OCI-LY7 (cell line): ENCODE measurements around the gene ALPG. TPM values are rescaled to one million over a fixed set of nuclear protein-coding genes. Genes with fewer than 3 reads are reported as not detected.

Source experiments
- BruUV-seq: library from RNA; stranded (reverse); fragments of 400-500 nt; replicated peaks from 2 replicates; lab custom pipeline; 2021; lab: Mats Ljungman, UMichigan
- CTCF ChIA-PET: fragments of 300-600 bp; sonication (Branson Sonifier 250); formaldehyde crosslinking; loops from one replicate; lab custom pipeline; 2022; ENCODE audit warnings: antibody characterized with exemption; ENCODE audit not compliant: unreplicated experiment; lab: Charles Lee
- POLR2A ChIA-PET: fragments of 300-600 bp; sonication (Branson Sonifier 250); formaldehyde crosslinking; loops from one replicate; lab custom pipeline; 2022; ENCODE audit warnings: antibody characterized with exemption; lab: Charles Lee
- DNase-seq: peaks from one replicate; pipeline ENCODE4 v3.0.0-alpha.2; 2015; ENCODE audit warnings: low spot score
- H2AFZ ChIP-seq: fragments of 200-600 bp; sonication (generic), shearing (Covaris generic); 2 replicates; pipeline ENCODE4 v1.6.1; 2014; ENCODE audit warnings: mild to moderate bottlenecking, antibody characterized with exemption, low read length, moderate library complexity
- H3K27ac ChIP-seq: fragments of 200-600 bp; sonication (generic); 2 replicates; pipeline ENCODE4 v1.5.1; 2014; ENCODE audit warnings: mixed run types, low read depth, mild to moderate bottlenecking, moderate library complexity, low read length, inconsistent platforms; ENCODE audit not compliant: poor library complexity, severe bottlenecking
- H3K36me3 ChIP-seq: fragments of 200-600 bp; sonication (generic); 2 replicates; pipeline ENCODE4 v1.6.1; 2014; ENCODE audit warnings: mild to moderate bottlenecking, antibody characterized with exemption, low read length, moderate library complexity, mixed read lengths; ENCODE audit not compliant: insufficient read depth
- H3K4me1 ChIP-seq: fragments of 200-600 bp; sonication (generic); 2 replicates; pipeline ENCODE4 v1.5.1; 2014; ENCODE audit warnings: mild to moderate bottlenecking, low read length; ENCODE audit not compliant: insufficient read depth, poor library complexity, severe bottlenecking
- H3K4me2 ChIP-seq: fragments of 200-600 bp; sonication (generic); 2 replicates; pipeline ENCODE4 v1.6.1; 2014; ENCODE audit warnings: mild to moderate bottlenecking, low read length
- H3K4me3 ChIP-seq: fragments of 200-600 bp; sonication (generic); 2 replicates; pipeline ENCODE4 v1.5.1; 2014; ENCODE audit warnings: mild to moderate bottlenecking, low read depth, low read length; ENCODE audit not compliant: poor library complexity, severe bottlenecking
- H3K79me2 ChIP-seq: fragments of 200-600 bp; sonication (generic); 2 replicates; pipeline ENCODE4 v1.6.1; 2016; ENCODE audit warnings: low read depth, mild to moderate bottlenecking, low read length, moderate library complexity, mixed read lengths; ENCODE audit not compliant: insufficient read depth
- H3K9me2 ChIP-seq: fragments of 200-600 bp; sonication (generic); 2 replicates; pipeline ENCODE4 v1.6.1; 2016; ENCODE audit warnings: mild to moderate bottlenecking, low read length, mixed read lengths; ENCODE audit not compliant: insufficient read depth
- H3K9me3 ChIP-seq: fragments of 200-600 bp; sonication (generic); 2 replicates; pipeline ENCODE4 v1.6.1; 2014; ENCODE audit warnings: mild to moderate bottlenecking, mixed run types, low read length, mixed read lengths
- H4K20me1 ChIP-seq: fragments of 200-600 bp; sonication (generic); 2 replicates; pipeline ENCODE4 v1.6.1; 2014; ENCODE audit warnings: mild to moderate bottlenecking, antibody characterized with exemption, low read length, moderate library complexity, mixed read lengths; ENCODE audit not compliant: insufficient read depth
- CTCF ChIP-seq: fragments of 200-600 bp; sonication (generic); conservative IDR thresholded peaks from 2 replicates; pipeline ENCODE4 v1.5.1; 2014; ENCODE audit warnings: mild to moderate bottlenecking, antibody characterized with exemption, low read length, moderate library complexity, mixed read lengths
- EZH2phosphoT487 ChIP-seq: fragments of 200-600 bp; sonication (generic); IDR thresholded peaks from 2 replicates; pipeline ENCODE4 v1.6.1; 2018; ENCODE audit warnings: low read depth, borderline replicate concordance, mild to moderate bottlenecking, mixed run types, antibody characterized with exemption, low read length, moderate library complexity, mixed read lengths
- intact Hi-C: fragments of 100-400 bp; cut with micrococcal nuclease; formaldehyde crosslinking; loops from one replicate; pipeline ENCODE4 v1.10.0; 2022; ENCODE audit not compliant: unreplicated experiment
- total RNA-seq, 2 experiments: library from RNA; depleted of rRNA in 1 of 2; stranded (reverse); fragments of >200 nt in 1 of 2; shearing (Covaris generic) in 1 of 2; gene quantifications; 2 replicates each; pipeline ENCODE4 v1.2.3, GENCODE V29; 2014 to 2022

The ALPG gene
- total RNA-seq, 2 experiments from 2014 or later: not detected

- Histone ChIP-seq H3K79me2 (no peaks in the 10 kb centered on the region), H3K4me3 (no peak overlapping the region), H3K9me3 (no peaks in the 10 kb centered on the region), H3K4me2 (no peak overlapping the region), H3K27ac (no peak overlapping the region), H3K4me1 (peaks cover 31% of the 10 kb centered on the region), H3K36me3 (no peaks in the 10 kb centered on the region), H3K9me2 (no peaks in the 10 kb centered on the region), H2AFZ (no peak overlapping the region), H4K20me1 (no peaks in the 10 kb centered on the region)
- intact Hi-C loops: loop anchor here (10.0 kb wide), 1 partner anchor 158 kb away; the partner anchor contains the start of genes CHRND and PRSS56
- CTCF ChIA-PET: no interaction called here
- TF ChIP-seq EZH2phosphoT487: no peak
- TF ChIP-seq CTCF: no peak
- POLR2A ChIA-PET: no interaction called here
- DNase-seq: no peak
- BruUV-seq: no TSS peak
These were observed 39.6 kb upstream of the ALPG start for GRCh38 chr2:232367016-232367415.

GRCh38 chr2:232367591-232368233, 38.9 kb upstream of the ALPG start:
- no TSS peak for BruUV-seq
- POLR2A ChIA-PET: no interaction called here
- Histone ChIP-seq H2AFZ (no peak overlapping the region), H3K4me2 (no peak overlapping the region), H3K36me3 (no peaks in the 10 kb centered on the region), H3K4me3 (no peak overlapping the region), H3K4me1 (peaks cover 26% of the 10 kb centered on the region), H3K9me3 (no peaks in the 10 kb centered on the region), H3K27ac (no peak overlapping the region), H3K9me2 (no peaks in the 10 kb centered on the region), H3K79me2 (no peaks in the 10 kb centered on the region), H4K20me1 (no peaks in the 10 kb centered on the region)
- no peak for DNase-seq
- TF ChIP-seq CTCF: no peak
- TF ChIP-seq EZH2phosphoT487: no peak
- intact Hi-C loops: loop anchor here (10.0 kb wide), 1 partner anchor 157 kb away; the partner anchor contains the start of genes CHRND and PRSS56
- CTCF ChIA-PET: no interaction called here

- Histone ChIP-seq H3K9me2 (no peaks in the 10 kb centered on the region), H3K4me2 (no peak overlapping the region), H3K27ac (no peak overlapping the region), H2AFZ (no peak overlapping the region), H3K36me3 (no peaks in the 10 kb centered on the region), H3K4me3 (no peak overlapping the region), H3K9me3 (no peaks in the 10 kb centered on the region), H3K79me2 (no peaks in the 10 kb centered on the region), H4K20me1 (no peaks in the 10 kb centered on the region), H3K4me1 (peaks cover 20% of the 10 kb centered on the region)
- DNase-seq: no peak
- CTCF ChIA-PET: no interaction called here
- intact Hi-C loops: loop anchor here (10.0 kb wide), 1 partner anchor 156 kb away; the partner anchor contains the start of genes CHRND and PRSS56
- POLR2A ChIA-PET: no interaction called here
- no TSS peak for BruUV-seq
- TF ChIP-seq EZH2phosphoT487: no peak
- TF ChIP-seq CTCF: no peak
These were observed 38.3 kb upstream of the ALPG start for GRCh38 chr2:232368311-232368731.
